HCT116 (cell line): Measurements from ENCODE around the gene ZRANB1. TPM values are rescaled to one million over a fixed set of nuclear protein-coding genes. Genes with fewer than 3 reads are reported as not detected.

Source experiments
- ATAC-seq: fragments of 200-7000 bp; cut with Tn5 transposase; 2 replicates; pipeline ENCODE4 v1.9.1; 2020; ENCODE audit warnings: mild to moderate bottlenecking, moderate library complexity
- BruUV-seq: library from RNA; stranded (reverse); fragments of 400-500 nt; replicated peaks from 2 replicates; lab custom pipeline; 2021; lab: Mats Ljungman, UMichigan
- CTCF ChIA-PET: fragments of 300-600 bp; sonication (Branson Sonifier 250); formaldehyde crosslinking; loops from one replicate; lab custom pipeline; 2021; ENCODE audit warnings: antibody characterized with exemption; lab: Charles Lee
- POLR2A ChIA-PET: fragments of 300-600, 350-600 bp; sonication (Branson Sonifier 250); formaldehyde crosslinking; loops from one replicate; lab custom pipeline; 2021; ENCODE audit warnings: antibody characterized with exemption; lab: Charles Lee
- RAD21 ChIA-PET, 2 experiments: fragments of 300-600 bp; sonication (Branson Sonifier 250); formaldehyde crosslinking; loops; one replicate each; lab custom pipeline; 2023; ENCODE audit warnings: low total read pairs in 2 of 2; ENCODE audit not compliant: uncharacterized antibody in 2 of 2, unreplicated experiment in 2 of 2, low non-redundant PET in 1 of 2; lab: Charles Lee
- DNase-seq: peaks from one replicate; pipeline ENCODE4 v3.0.0-alpha.2; 2010; ENCODE audit warnings: low read depth, low spot score
- H2AFZ ChIP-seq: fragments of 200-600 bp; shearing (Covaris generic), sonication (generic); 2 replicates; pipeline ENCODE4 v1.6.1; 2017; ENCODE audit warnings: low read depth, mixed run types, mixed read lengths, antibody characterized with exemption, low read length; ENCODE audit not compliant: poor library complexity, severe bottlenecking
- H3K27ac ChIP-seq: 2 replicates; pipeline ENCODE4 v1.5.1; 2012; ENCODE audit warnings: low read depth, low read length
- H3K27me3 ChIP-seq: fragments of 200-600 bp; sonication (generic); 2 replicates; pipeline ENCODE4 v1.6.1; 2016; ENCODE audit warnings: mixed run types, low read length, mixed read lengths; ENCODE audit not compliant: insufficient read depth
- H3K36me3 ChIP-seq, 2 experiments: fragments of 200-500 bp in 1 of 2; fragments of 200-600 bp in 1 of 2; sonication (Bioruptor generic) in 1 of 2; sonication (generic) in 1 of 2; 2 replicates each; pipeline versions ENCODE4 v1.5.1 to v1.6.1; 2014 to 2016; ENCODE audit warnings: low read length in 2 of 2, inconsistent platforms in 1 of 2, mixed read lengths in 1 of 2, mixed run types in 1 of 2; ENCODE audit not compliant: insufficient read depth in 2 of 2, control insufficient read depth in 1 of 2
- H3K4me1 ChIP-seq, 2 experiments: fragments of 200-600 bp in 1 of 2; sonication (generic) in 1 of 2; 2 replicates each; pipeline versions ENCODE4 v1.5.1 to v1.6.1; 2012 to 2017; ENCODE audit warnings: low read length in 2 of 2, inconsistent platforms in 1 of 2, mild to moderate bottlenecking in 1 of 2, mixed read lengths in 1 of 2, mixed run types in 1 of 2, moderate library complexity in 1 of 2; ENCODE audit not compliant: insufficient read depth in 2 of 2, control insufficient read depth in 1 of 2
- H3K4me2 ChIP-seq: fragments of 200-600 bp; sonication (generic); 2 replicates; pipeline ENCODE4 v1.6.1; 2017; ENCODE audit warnings: mixed run types, low read length, mixed read lengths
- H3K4me3 ChIP-seq, 2 experiments: fragments of 200-600 bp in 1 of 2; sonication (generic) in 1 of 2; replicated peaks in 1 of 2; 2 replicates each; pipeline ENCODE4 v1.5.1; 2011 to 2016; ENCODE audit warnings: low read length in 2 of 2, control low read depth in 1 of 2, low read depth in 1 of 2, mild to moderate bottlenecking in 1 of 2, mixed read lengths in 1 of 2, mixed run types in 1 of 2
- H3K79me2 ChIP-seq: fragments of 200-600 bp; sonication (generic); 2 replicates; pipeline ENCODE4 v1.6.1; 2017; ENCODE audit warnings: mild to moderate bottlenecking, mixed run types, low read length, moderate library complexity, mixed read lengths; ENCODE audit not compliant: insufficient read depth
- H3K9ac ChIP-seq: fragments of 200-600 bp; sonication (generic); 2 replicates; pipeline ENCODE4 v1.6.1; 2016; ENCODE audit warnings: low read length, mixed read lengths
- H3K9me2 ChIP-seq: fragments of 200-600 bp; sonication (generic), shearing (Covaris generic); 2 replicates; pipeline ENCODE4 v1.6.1; 2017; ENCODE audit warnings: mixed run types, mild to moderate bottlenecking, moderate library complexity; ENCODE audit not compliant: insufficient read depth
- H3K9me3 ChIP-seq, 2 experiments: fragments of 200-500 bp in 1 of 2; fragments of 200-600 bp in 1 of 2; sonication (Bioruptor generic) in 1 of 2; sonication (generic) in 1 of 2; 2 replicates each; pipeline ENCODE4 v1.6.1; 2014 to 2017; ENCODE audit warnings: low read length in 2 of 2, mixed read lengths in 2 of 2, inconsistent platforms in 1 of 2, low read depth in 1 of 2, mild to moderate bottlenecking in 1 of 2, mixed run types in 1 of 2, moderate library complexity in 1 of 2; ENCODE audit not compliant: control insufficient read depth in 1 of 2, insufficient read depth in 1 of 2
- H4K20me1 ChIP-seq: fragments of 200-600 bp; sonication (generic), shearing (Covaris generic); 2 replicates; pipeline ENCODE4 v1.6.1; 2017; ENCODE audit warnings: mixed run types, mild to moderate bottlenecking, moderate library complexity; ENCODE audit not compliant: insufficient read depth
- CBX3 ChIP-seq: IDR thresholded peaks from 2 replicates; pipeline ENCODE4 v1.6.1; 2012; ENCODE audit warnings: low read depth
- EGR1 ChIP-seq: IDR thresholded peaks from 2 replicates; pipeline ENCODE4 v1.6.1; 2012; ENCODE audit warnings: low read depth
- EZH2 ChIP-seq: fragments of 200-600 bp; sonication (generic); IDR thresholded peaks from 2 replicates; pipeline ENCODE4 v1.6.1; 2017; ENCODE audit warnings: antibody characterized with exemption, mixed run types
- FOSL1 ChIP-seq: IDR thresholded peaks from 2 replicates; pipeline ENCODE4 v1.6.1; 2012; ENCODE audit warnings: low read depth
- JUND ChIP-seq: IDR thresholded peaks from 2 replicates; pipeline ENCODE4 v1.6.1; 2012
- POLR2AphosphoS5 ChIP-seq: IDR thresholded peaks from 2 replicates; pipeline ENCODE4 v1.6.1; 2011; ENCODE audit warnings: mild to moderate bottlenecking, low read depth, low read length, moderate library complexity
- RAD21 ChIP-seq: IDR thresholded peaks from 2 replicates; pipeline ENCODE4 v1.6.1; 2012; ENCODE audit warnings: low read depth, mild to moderate bottlenecking
- REST ChIP-seq: IDR thresholded peaks from 2 replicates; pipeline ENCODE4 v1.6.1; 2012; ENCODE audit warnings: low read depth
- SRF ChIP-seq: IDR thresholded peaks from 2 replicates; pipeline ENCODE4 v1.6.1; 2012; ENCODE audit warnings: low read depth
- YY1 ChIP-seq: IDR thresholded peaks from 2 replicates; pipeline ENCODE4 v1.6.1; 2011; ENCODE audit warnings: low read length, low read depth, moderate library complexity, mild to moderate bottlenecking; ENCODE audit not compliant: insufficient replicate concordance; ENCODE audit errors: extremely low read depth
- ZBTB33 ChIP-seq: IDR thresholded peaks from 2 replicates; pipeline ENCODE4 v1.6.1; 2011; ENCODE audit warnings: mild to moderate bottlenecking, low read length, moderate library complexity; ENCODE audit not compliant: insufficient replicate concordance; ENCODE audit errors: extremely low read depth
- intact Hi-C: fragments of 100-400 bp; cut with micrococcal nuclease; formaldehyde crosslinking; loops from 2 replicates; pipeline ENCODE4 v1.10.0; 2022
- total RNA-seq: library from RNA; stranded (reverse); gene quantifications from one replicate; pipeline ENCODE4 v1.2.1, GENCODE V29; 2021; ENCODE audit not compliant: unreplicated experiment
- TF ChIP-seq, protein P1 (sequence below): IDR thresholded peaks from 2 replicates; pipeline ENCODE4 v1.6.1; 2012

ZRANB1 gene
- total RNA-seq, 1 experiment from 2014 or later: 23.9 TPM

DNA sequence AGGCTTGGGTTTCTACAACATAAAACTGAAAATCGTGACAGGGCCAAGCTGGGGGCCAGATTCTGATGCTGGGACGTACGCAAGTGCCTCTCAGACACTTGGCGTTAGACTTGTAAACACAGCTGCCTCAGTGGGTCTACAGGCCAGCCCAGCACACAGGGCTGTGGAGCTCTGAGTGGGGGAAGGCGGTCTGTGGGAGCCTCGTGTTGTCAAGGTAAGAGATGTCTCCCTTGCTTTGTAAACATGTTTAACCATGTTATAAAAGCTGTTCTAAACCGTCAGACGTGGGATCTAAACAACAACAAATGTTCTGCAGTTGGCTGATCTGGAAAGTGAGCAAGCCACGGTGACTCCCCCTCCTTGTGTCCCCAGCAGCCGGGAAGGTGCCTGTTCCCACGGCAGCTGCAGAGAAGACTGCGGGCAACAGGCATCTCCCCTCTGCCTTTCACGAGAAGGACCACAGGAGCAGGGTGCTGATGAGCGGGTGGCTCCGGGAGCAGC lies 67.8 kb downstream of the ZRANB1 start:
- TF ChIP-seq SRF (no peak), CBX3 (no peak), POLR2AphosphoS5 (no peak), REST (no peak), ZBTB33 (no peak), YY1 (no peak), EZH2 (no peak), FOSL1 (no peak), EGR1 (no peak), RAD21 (no peak), JUND (no peak)
- TF ChIP-seq, protein P1, sequence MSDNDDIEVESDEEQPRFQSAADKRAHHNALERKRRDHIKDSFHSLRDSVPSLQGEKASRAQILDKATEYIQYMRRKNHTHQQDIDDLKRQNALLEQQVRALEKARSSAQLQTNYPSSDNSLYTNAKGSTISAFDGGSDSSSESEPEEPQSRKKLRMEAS: no peak
- Histone ChIP-seq H3K27ac (no peak overlapping the region), H4K20me1 (peaks cover 14% of the 10 kb centered on the region; the same call in 1 of the 2 replicates), H3K79me2 (peaks cover 81% of the 10 kb centered on the region; the same call in 1 of the 2 replicates), H3K9me3 (no peaks in the 10 kb centered on the region), H3K36me3 (peaks cover 4 to 5% of the 10 kb centered on the region in 2 experiments; a peak in 1 of 4 replicates), H3K9me2 (no peaks in the 10 kb centered on the region), H2AFZ (no peak overlapping the region), H3K4me1 (0 out of 4 replicates have a peak, but pooled peaks cover 0 to 4% of the 10 kb centered on the region in 2 experiments), H3K4me2 (no peak overlapping the region), H3K27me3 (no peaks in the 10 kb centered on the region), H3K4me3 (no peak overlapping the region), H3K9ac (no peak overlapping the region)
- RAD21 ChIA-PET: no interaction called here
- intact Hi-C loops: no loop called here
- no TSS peak for BruUV-seq
- ATAC-seq (no peak), DNase-seq (no peak)
- CTCF ChIA-PET: interaction anchor here (0.5 to 0.8 kb wide), 2 partner anchors 17 to 151 kb away, joined by 3 read pairs; partner anchors contain the start of gene CTBP2
- POLR2A ChIA-PET: no interaction called here
